Measurements from ENCODE around the gene C2CD4A. TPM values are rescaled to one million over a fixed set of nuclear protein-coding genes. Genes with fewer than 3 reads are reported as not detected.

The C2CD4A gene
- total RNA-seq, 1 donor from 2014 or later = 0.10 TPM

DNA sequence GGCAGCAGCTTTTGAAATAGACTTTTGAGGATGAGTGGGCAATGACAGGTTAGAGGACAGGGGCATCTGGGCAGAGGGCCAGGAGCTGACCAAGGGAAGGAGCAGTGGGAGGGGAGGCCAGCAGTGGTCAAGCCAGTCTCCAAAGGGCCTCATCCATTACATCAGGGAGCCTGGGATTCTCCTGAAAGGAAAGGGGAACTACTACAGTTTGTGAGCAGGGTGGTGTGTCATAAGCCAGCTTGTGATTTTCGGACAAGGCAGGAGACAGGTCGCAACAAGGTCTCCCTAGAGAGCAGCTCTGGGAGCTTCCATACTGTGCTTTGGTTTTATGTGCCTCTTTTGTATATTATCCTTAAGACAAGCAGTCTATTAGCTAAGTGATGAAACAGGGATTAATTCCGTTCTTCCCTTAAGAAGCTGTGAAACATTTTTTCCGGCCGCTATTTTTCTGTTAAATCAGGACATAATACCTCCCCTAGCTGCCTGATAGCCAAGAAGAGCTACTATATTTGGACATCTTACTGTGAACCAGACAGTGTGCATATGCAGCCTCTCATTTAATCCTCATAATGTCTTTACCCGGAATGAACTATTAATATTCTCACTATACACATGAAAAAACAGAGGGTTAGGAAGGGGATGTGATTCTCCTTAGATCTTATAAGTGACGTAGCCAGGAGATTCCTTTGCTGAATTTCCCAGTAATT lies 51.9 kb downstream of the C2CD4A start:
- peak overlapping the region; percentile 94 for H3K27ac Mint-ChIP-seq (ENCODE audit: unreplicated experiment)

DNA sequence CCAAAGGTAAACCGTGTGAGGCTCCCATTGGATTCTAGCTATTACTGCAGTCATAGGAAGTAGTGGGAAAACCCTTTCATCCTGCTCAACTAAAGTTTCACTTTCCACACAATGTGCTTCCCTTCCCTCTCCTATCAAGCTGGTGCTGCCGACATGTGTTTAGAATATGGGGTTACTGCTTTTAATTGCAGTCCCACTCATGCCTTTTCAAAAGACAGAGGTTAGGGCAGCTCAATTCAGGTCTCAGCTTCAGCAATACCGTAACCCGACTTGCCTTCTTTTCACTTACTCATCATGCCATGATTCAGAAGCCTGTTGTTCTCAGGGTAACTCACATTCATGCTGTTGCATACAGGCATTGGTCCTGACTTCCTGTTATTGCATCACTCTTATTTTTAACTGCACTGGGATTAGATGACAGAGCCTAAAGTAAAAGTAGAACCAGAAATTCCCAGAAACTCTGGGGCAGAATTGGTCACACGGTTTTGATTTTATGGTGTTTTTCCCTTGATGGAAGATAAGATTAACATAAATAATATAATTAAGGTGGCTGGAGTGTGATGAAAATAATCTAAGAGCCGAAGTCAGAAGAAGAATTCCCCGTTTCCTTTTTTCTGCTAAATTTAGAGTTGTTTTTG lies 52.6 kb downstream of the C2CD4A start:
- peak overlapping the region; percentile 27 for H3K4me3 Mint-ChIP-seq (ENCODE audit: unreplicated experiment)
- TF ChIP-seq CTCF (IDR thresholded peaks at IDR 0.05) = peak; percentile 14
- H3K27ac Mint-ChIP-seq (ENCODE audit: unreplicated experiment) = peak overlapping the region; percentile 94
- no peaks in the 10 kb centered on the region for H3K27me3 Mint-ChIP-seq (ENCODE audit: low read depth)
- no peaks in the 10 kb centered on the region for H3K36me3 Mint-ChIP-seq (ENCODE audit: low read depth)
- H3K9me3 Mint-ChIP-seq (ENCODE audit: low read depth) = peaks cover 3% of the 10 kb centered on the region
- peaks cover 26% of the 10 kb centered on the region for H3K4me1 Mint-ChIP-seq (ENCODE audit: low read depth)
- DNase-seq (ENCODE audit: low spot score) = no peak

More for the DNA sequence above, 51.9 kb downstream of the C2CD4A start:
- Mint-ChIP-seq H3K27me3 (ENCODE audit: low read depth) (no peaks in the 10 kb centered on the region), H3K9me3 (ENCODE audit: low read depth) (peaks cover 3% of the 10 kb centered on the region), H3K36me3 (ENCODE audit: low read depth) (no peaks in the 10 kb centered on the region), H3K4me1 (ENCODE audit: low read depth) (peaks cover 23% of the 10 kb centered on the region), H3K4me3 (ENCODE audit: unreplicated experiment) (no peak overlapping the region)
- no peak for TF ChIP-seq CTCF (IDR thresholded peaks at IDR 0.05)
- no peak for DNase-seq (ENCODE audit: low spot score)

GRCh38 chr15:62119874-62120273 lies 53.1 kb downstream of the C2CD4A start:
- Mint-ChIP-seq H3K4me3 (ENCODE audit: unreplicated experiment) (no peak overlapping the region), H3K4me1 (ENCODE audit: low read depth) (peaks cover 29% of the 10 kb centered on the region), H3K27me3 (ENCODE audit: low read depth) (no peaks in the 10 kb centered on the region), H3K36me3 (ENCODE audit: low read depth) (no peaks in the 10 kb centered on the region), H3K9me3 (ENCODE audit: low read depth) (peaks cover 3% of the 10 kb centered on the region), H3K27ac (ENCODE audit: unreplicated experiment) (peak overlapping the region; percentile 94)
- DNase-seq (ENCODE audit: low spot score) = no peak
- no peak for TF ChIP-seq CTCF (IDR thresholded peaks at IDR 0.05)

Other genes starting within 250 kb of the C2CD4A start
- 46.0 to 53.0 TPM (median 49.2 TPM) in 3 replicates for gene VPS13C, start 6.5 kb upstream of the C2CD4A start, total RNA-seq
- gene C2CD4B, start 98.3 kb downstream of the C2CD4A start, total RNA-seq = 0.17 TPM in 1 of 3 replicates, not detected in the others